Vagina (tissue), 2 donors: ENCODE measurements around the gene MYO9A. TPM values are rescaled to one million over a fixed set of nuclear protein-coding genes. Genes with fewer than 3 reads are reported as not detected.

Experiments
- DNase-seq, 2 donors: peaks; one replicate each; pipeline ENCODE4 v3.0.0-alpha.2; 2017; ENCODE audit errors: extremely low spot score in 2 of 2
- H3K27ac ChIP-seq: fragments of 200-600 bp; sonication (generic); one replicate; pipeline ENCODE4 v1.5.1; 2019
- H3K27me3 ChIP-seq: fragments of 200-600 bp; sonication (generic); one replicate; pipeline ENCODE4 v1.5.1; 2019
- H3K36me3 ChIP-seq, 2 donors: fragments of 200-600 bp; sonication (generic); one replicate each; pipeline ENCODE4 v1.5.1; 2017 to 2019
- H3K4me1 ChIP-seq: fragments of 200-600 bp; sonication (generic); one replicate; pipeline ENCODE4 v1.5.1; 2019
- H3K4me3 ChIP-seq, 2 donors: fragments of 200-600 bp; sonication (generic); 1 replicate in 1 of 2; 2 replicates in 1 of 2; pipeline ENCODE4 v1.5.1; 2016 to 2019
- H3K9me3 ChIP-seq: fragments of 200-600 bp; sonication (generic); one replicate; pipeline ENCODE4 v1.5.1; 2019
- CTCF ChIP-seq, 3 experiments: fragments of 450-650 bp in 2 of 3; fragments of 200-600 bp in 1 of 3; sonication (generic) in 1 of 3; IDR thresholded peaks; one replicate each; pipeline ENCODE4 v1.5.1; 2017 to 2019; ENCODE audit warnings: antibody characterized with exemption in 3 of 3, mild to moderate bottlenecking in 2 of 3, moderate library complexity in 2 of 3
- POLR2A ChIP-seq, 2 donors: fragments of 450-650 bp; IDR thresholded peaks; one replicate each; pipeline ENCODE4 v1.6.1; 2017; ENCODE audit warnings: antibody characterized with exemption in 2 of 2, mild to moderate bottlenecking in 2 of 2, moderate library complexity in 2 of 2
- POLR2AphosphoS5 ChIP-seq, 2 donors: sonication (generic); formaldehyde crosslinking; IDR thresholded peaks; one replicate each; pipeline ENCODE4 v1.9.0; 2017; ENCODE audit warnings: antibody characterized with exemption in 2 of 2, mild to moderate bottlenecking in 2 of 2, low read depth in 1 of 2; ENCODE audit not compliant: insufficient read depth in 1 of 2
- intact Hi-C: fragments of 100-400 bp; cut with DNase I; formaldehyde crosslinking; loops from one replicate; pipeline ENCODE4 v1.15.1; 2023
- total RNA-seq: library from RNA; depleted of rRNA; stranded (reverse); fragments of >200 nt; gene quantifications from one replicate; pipeline ENCODE4 v1.2.3, GENCODE V29; 2016

The MYO9A gene
- total RNA-seq, 1 donor from 2014 or later = 50.3 TPM

- DNase-seq = no peak
- intact Hi-C loops = loop anchor here (10.0 kb wide), 2 partner anchors 66 to 356 kb away; no protein-coding TSS in a partner anchor
- peak; percentile 76 to 91 (median 80) for TF ChIP-seq CTCF (IDR thresholded peaks at IDR 0.05)
- TF ChIP-seq POLR2AphosphoS5 (IDR thresholded peaks at IDR 0.05; ENCODE audit: insufficient read depth in 1 of 2, low read depth in 1 of 2) = peak in 1 of 2 donors; percentile 40
- TF ChIP-seq POLR2A (IDR thresholded peaks at IDR 0.05) = no peak
- Histone ChIP-seq H3K9me3 (no peaks in the 10 kb centered on the region), H3K27me3 (no peaks in the 10 kb centered on the region), H3K36me3 (no peaks in the 10 kb centered on the region), H3K27ac (no peak overlapping the region), H3K4me1 (no peaks in the 10 kb centered on the region), H3K4me3 (no peak overlapping the region)
Observed at GRCh38 chr15:71800835-71801745, 316.9 kb downstream of the MYO9A start.

DNA sequence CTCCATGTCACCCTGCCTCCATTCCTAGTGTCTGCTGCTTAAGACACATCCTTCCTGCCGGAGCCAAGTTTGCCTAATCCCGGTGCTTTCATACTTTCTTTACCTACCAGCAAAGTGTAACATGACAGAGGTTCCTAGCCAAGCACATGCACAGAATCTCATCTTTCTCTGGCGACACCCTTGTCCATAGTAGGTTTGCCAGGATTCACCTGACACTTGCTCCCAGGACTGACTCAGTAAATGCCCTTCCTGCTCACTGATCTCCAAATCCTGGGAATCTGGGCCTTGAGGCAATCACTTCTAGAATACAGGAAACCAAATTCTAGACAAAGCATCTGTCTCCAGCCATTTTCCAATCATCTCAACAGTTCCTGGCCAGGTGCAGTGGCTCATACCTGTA is 317.8 kb downstream of the MYO9A start:
- no peak overlapping the region for H3K27ac ChIP-seq
- no peaks in the 10 kb centered on the region for H3K9me3 ChIP-seq
- H3K27me3 ChIP-seq = no peaks in the 10 kb centered on the region
- no peak for DNase-seq
- no peak overlapping the region for H3K4me3 ChIP-seq
- H3K36me3 ChIP-seq = no peaks in the 10 kb centered on the region
- TF ChIP-seq POLR2A (IDR thresholded peaks at IDR 0.05) = no peak
- TF ChIP-seq CTCF (IDR thresholded peaks at IDR 0.05) = no peak
- TF ChIP-seq POLR2AphosphoS5 (IDR thresholded peaks at IDR 0.05; ENCODE audit: insufficient read depth in 1 of 2, low read depth in 1 of 2) = no peak
- intact Hi-C loops = loop anchor here (10.0 kb wide), 2 partner anchors 65 to 355 kb away; no protein-coding TSS in a partner anchor
- no peaks in the 10 kb centered on the region for H3K4me1 ChIP-seq

GRCh38 chr15:71798641-71799040 is 319.3 kb downstream of the MYO9A start:
- Histone ChIP-seq H3K4me3 (no peak overlapping the region), H3K4me1 (no peaks in the 10 kb centered on the region), H3K36me3 (no peaks in the 10 kb centered on the region), H3K27me3 (no peaks in the 10 kb centered on the region), H3K27ac (no peak overlapping the region), H3K9me3 (no peaks in the 10 kb centered on the region)
- TF ChIP-seq CTCF (IDR thresholded peaks at IDR 0.05) = no peak
- TF ChIP-seq POLR2AphosphoS5 (IDR thresholded peaks at IDR 0.05; ENCODE audit: insufficient read depth in 1 of 2, low read depth in 1 of 2) = no peak
- TF ChIP-seq POLR2A (IDR thresholded peaks at IDR 0.05) = no peak
- intact Hi-C loops = no loop called here
- DNase-seq = no peak

DNA sequence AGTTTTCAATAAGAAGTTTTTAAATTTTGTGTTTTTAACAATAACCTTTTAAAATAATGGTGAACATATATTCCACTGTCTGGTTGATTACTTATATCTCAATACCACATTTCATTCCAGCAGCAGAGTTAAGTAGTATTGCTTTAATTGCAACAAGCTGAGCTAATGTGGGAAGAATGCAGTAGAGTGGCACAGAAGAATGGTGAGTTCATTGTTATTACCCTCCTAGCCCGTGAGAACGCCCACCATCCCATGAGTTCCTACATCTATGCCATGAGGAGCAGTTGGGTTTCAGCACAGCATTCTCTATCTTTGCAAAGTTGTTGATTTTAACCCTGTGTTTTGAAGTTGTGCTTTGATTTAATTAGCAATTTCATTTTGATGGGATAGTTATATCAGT is 325.4 kb downstream of the MYO9A start:
- no peaks in the 10 kb centered on the region for H3K36me3 ChIP-seq
- no peak overlapping the region for H3K27ac ChIP-seq
- no peak for TF ChIP-seq POLR2A (IDR thresholded peaks at IDR 0.05)
- no peak for DNase-seq
- no peaks in the 10 kb centered on the region for H3K4me1 ChIP-seq
- H3K9me3 ChIP-seq = no peaks in the 10 kb centered on the region
- H3K27me3 ChIP-seq = no peaks in the 10 kb centered on the region
- intact Hi-C loops = no loop called here
- no peak overlapping the region for H3K4me3 ChIP-seq

DNA sequence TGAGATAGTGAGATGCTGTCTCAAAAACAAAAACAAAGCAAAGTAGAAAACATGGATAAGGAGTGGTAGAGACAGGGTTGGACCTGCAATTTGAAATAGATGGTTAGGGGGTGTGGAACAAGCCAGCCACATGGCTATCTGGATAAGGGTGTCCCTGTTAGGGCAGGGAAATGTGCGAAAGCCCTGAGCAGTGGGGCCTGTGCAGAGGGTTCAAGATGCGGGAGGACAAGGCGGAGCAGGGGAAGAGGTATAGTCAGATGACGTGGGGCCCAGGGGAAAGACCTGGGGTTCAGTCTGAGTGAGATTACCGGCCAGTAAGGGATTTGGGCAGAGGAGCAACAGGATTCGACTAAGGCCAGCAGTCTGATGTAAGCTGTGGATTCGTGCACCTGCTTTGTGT is 326.0 kb downstream of the MYO9A start:
- H3K27ac ChIP-seq = no peak overlapping the region
- DNase-seq = no peak
- no peak for TF ChIP-seq CTCF (IDR thresholded peaks at IDR 0.05)
- no peak for TF ChIP-seq POLR2A (IDR thresholded peaks at IDR 0.05)
- TF ChIP-seq POLR2AphosphoS5 (IDR thresholded peaks at IDR 0.05; ENCODE audit: insufficient read depth in 1 of 2, low read depth in 1 of 2) = no peak

More for the DNA sequence above, 326.0 kb downstream of the MYO9A start:
- no peak overlapping the region for H3K4me3 ChIP-seq
- no peaks in the 10 kb centered on the region for H3K4me1 ChIP-seq
- no peaks in the 10 kb centered on the region for H3K9me3 ChIP-seq
- no peaks in the 10 kb centered on the region for H3K27me3 ChIP-seq
- no peaks in the 10 kb centered on the region for H3K36me3 ChIP-seq
- intact Hi-C loops = no loop called here
